ENCODE results near the gene GPHN. TPM values are rescaled to one million over a fixed set of nuclear protein-coding genes. Genes with fewer than 3 reads are reported as not detected.

The GPHN gene
- total and polyA plus RNA-seq, 2 donors from 2014 or later: 35.4 to 62.0 TPM

GRCh38 chr14:66982247-66982646 is 474.3 kb downstream of the GPHN start:
- no peak for TF ChIP-seq CTCF (IDR thresholded peaks at IDR 0.05; ENCODE audit: borderline replicate concordance, extremely low read depth, insufficient read depth)
- Histone ChIP-seq H3K4me1 (ENCODE audit: control insufficient read depth in 2 of 3, insufficient read depth in 2 of 3, low read depth in 1 of 3, low read length in 3 of 3) (no peaks in the 10 kb centered on the region), H3K36me3 (ENCODE audit: control insufficient read depth in 2 of 3, insufficient read depth in 3 of 3, low read length in 3 of 3) (no peaks in the 10 kb centered on the region), H3K4me3 (ENCODE audit: low read length in 3 of 3) (no peak overlapping the region), H3K27me3 (ENCODE audit: control insufficient read depth, insufficient read depth, low read length) (no peaks in the 10 kb centered on the region), H3K27ac (ENCODE audit: low read depth in 2 of 2, low read length in 2 of 2) (no peak overlapping the region), H3K9me3 (ENCODE audit: control insufficient read depth in 2 of 3, insufficient read depth in 1 of 3, low read length in 3 of 3) (no peaks in the 10 kb centered on the region), H3K9ac (ENCODE audit: low read length in 3 of 3) (no peak overlapping the region)
- FAIRE-seq (no peak), DNase-seq (no peak)
- intact Hi-C loops (cut with DNase I): no loop called here

GRCh38 chr14:66992776-66993175 is 484.8 kb downstream of the GPHN start:
- Histone ChIP-seq H3K36me3 (ENCODE audit: control insufficient read depth in 2 of 3, insufficient read depth in 3 of 3, low read length in 3 of 3) (no peaks in the 10 kb centered on the region), H3K9ac (ENCODE audit: low read length in 3 of 3) (no peak overlapping the region), H3K4me3 (ENCODE audit: low read length in 3 of 3) (no peak overlapping the region), H3K4me1 (ENCODE audit: control insufficient read depth in 2 of 3, insufficient read depth in 2 of 3, low read depth in 1 of 3, low read length in 3 of 3) (no peaks in the 10 kb centered on the region), H3K27ac (ENCODE audit: low read depth in 2 of 2, low read length in 2 of 2) (no peak overlapping the region), H3K9me3 (ENCODE audit: control insufficient read depth in 2 of 3, insufficient read depth in 1 of 3, low read length in 3 of 3) (no peaks in the 10 kb centered on the region), H3K27me3 (ENCODE audit: control insufficient read depth, insufficient read depth, low read length) (no peaks in the 10 kb centered on the region)
- TF ChIP-seq CTCF (IDR thresholded peaks at IDR 0.05; ENCODE audit: borderline replicate concordance, extremely low read depth, insufficient read depth): no peak
- intact Hi-C loops (cut with DNase I): no loop called here
- no peak for FAIRE-seq
- DNase-seq: no peak

GRCh38 chr14:66993512-66993911 is 485.6 kb downstream of the GPHN start:
- intact Hi-C loops (cut with DNase I): no loop called here
- Histone ChIP-seq H3K4me3 (ENCODE audit: low read length in 3 of 3) (no peak overlapping the region), H3K27ac (ENCODE audit: low read depth in 2 of 2, low read length in 2 of 2) (no peak overlapping the region), H3K27me3 (ENCODE audit: control insufficient read depth, insufficient read depth, low read length) (no peaks in the 10 kb centered on the region), H3K36me3 (ENCODE audit: control insufficient read depth in 2 of 3, insufficient read depth in 3 of 3, low read length in 3 of 3) (peaks cover 0 to 6% (median 4%) of the 10 kb centered on the region in 3 donors), H3K9me3 (ENCODE audit: control insufficient read depth in 2 of 3, insufficient read depth in 1 of 3, low read length in 3 of 3) (no peaks in the 10 kb centered on the region), H3K9ac (ENCODE audit: low read length in 3 of 3) (no peak overlapping the region), H3K4me1 (ENCODE audit: control insufficient read depth in 2 of 3, insufficient read depth in 2 of 3, low read depth in 1 of 3, low read length in 3 of 3) (no peaks in the 10 kb centered on the region)
- DNase-seq (no peak), FAIRE-seq (peak; percentile 46)
- no peak for TF ChIP-seq CTCF (IDR thresholded peaks at IDR 0.05; ENCODE audit: borderline replicate concordance, extremely low read depth, insufficient read depth)

- DNase-seq (no peak), FAIRE-seq (no peak)
- Histone ChIP-seq H3K4me1 (ENCODE audit: control insufficient read depth in 2 of 3, insufficient read depth in 2 of 3, low read depth in 1 of 3, low read length in 3 of 3) (no peaks in the 10 kb centered on the region), H3K4me3 (ENCODE audit: low read length in 3 of 3) (no peak overlapping the region), H3K27ac (ENCODE audit: low read depth in 2 of 2, low read length in 2 of 2) (no peak overlapping the region), H3K9ac (ENCODE audit: low read length in 3 of 3) (no peak overlapping the region), H3K27me3 (ENCODE audit: control insufficient read depth, insufficient read depth, low read length) (no peaks in the 10 kb centered on the region), H3K36me3 (ENCODE audit: control insufficient read depth in 2 of 3, insufficient read depth in 3 of 3, low read length in 3 of 3) (peaks cover 0 to 6% (median 4%) of the 10 kb centered on the region in 3 donors), H3K9me3 (ENCODE audit: control insufficient read depth in 2 of 3, insufficient read depth in 1 of 3, low read length in 3 of 3) (no peaks in the 10 kb centered on the region)
- intact Hi-C loops (cut with DNase I): no loop called here
- TF ChIP-seq CTCF (IDR thresholded peaks at IDR 0.05; ENCODE audit: borderline replicate concordance, extremely low read depth, insufficient read depth): no peak
Observed at GRCh38 chr14:66998013-66998412, 490.1 kb downstream of the GPHN start.

All from kidney (tissue), 14 donors.